HepG2 (cell line): ENCODE results near the gene ZNRF4. TPM values are rescaled to one million over a fixed set of nuclear protein-coding genes. Genes with fewer than 3 reads are reported as not detected.

ENCODE experiments used
- DNMT3B ChIP-seq: conservative IDR thresholded peaks from 2 replicates; pipeline ENCODE4 v1.6.1; 2016; ENCODE audit warnings: missing biosample characterization, control low read depth
- DPF2 ChIP-seq: sonication (generic); formaldehyde crosslinking; IDR thresholded peaks from 2 replicates; pipeline ENCODE4 v1.4.0; 2020; ENCODE audit warnings: mild to moderate bottlenecking, low read depth, missing genetic modification reagents, borderline replicate concordance
- FOXC1 ChIP-seq: sonication (generic); formaldehyde crosslinking; IDR thresholded peaks from 2 replicates; pipeline ENCODE4 v1.8.0; 2022; ENCODE audit warnings: mild to moderate bottlenecking, missing genetic modification reagents, borderline replicate concordance
- FOXO1 ChIP-seq: sonication (generic); formaldehyde crosslinking; IDR thresholded peaks from 2 replicates; pipeline ENCODE4 v1.4.0; 2020; ENCODE audit warnings: missing genetic modification reagents
- GMEB1 ChIP-seq: sonication (generic); formaldehyde crosslinking; IDR thresholded peaks from 2 replicates; pipeline ENCODE4 v1.5.1; 2020; ENCODE audit warnings: missing genetic modification reagents, mild to moderate bottlenecking, borderline replicate concordance
- HNF1B ChIP-seq: sonication (generic); formaldehyde crosslinking; IDR thresholded peaks from 2 replicates; pipeline ENCODE4 v1.5.1; 2020; ENCODE audit warnings: mild to moderate bottlenecking, moderate library complexity, missing genetic modification reagents
- HNF4G ChIP-seq, 2 experiments: sonication (generic) in 1 of 2; formaldehyde crosslinking in 1 of 2; IDR thresholded peaks; 2 replicates each; pipeline versions ENCODE4 v1.4.0 to v1.6.1; 2011 to 2020; ENCODE audit warnings: borderline replicate concordance in 2 of 2, low read depth in 2 of 2, mild to moderate bottlenecking in 2 of 2, low read length in 1 of 2, missing genetic modification reagents in 1 of 2, moderate library complexity in 1 of 2
- ISL2 ChIP-seq: sonication (generic); formaldehyde crosslinking; IDR thresholded peaks from 2 replicates; pipeline ENCODE4 v1.5.0; 2020; ENCODE audit warnings: missing genetic modification reagents
- KDM2A ChIP-seq: sonication (generic); formaldehyde crosslinking; IDR thresholded peaks from 2 replicates; pipeline ENCODE4 v1.4.0; 2020; ENCODE audit warnings: low read depth, missing genetic modification reagents, borderline replicate concordance
- POLR2A ChIP-seq, 2 experiments: IDR thresholded peaks; 2 replicates each; pipeline ENCODE4 v1.6.1; 2011; ENCODE audit warnings: low read depth in 2 of 2, low read length in 2 of 2, mild to moderate bottlenecking in 1 of 2, moderate library complexity in 1 of 2; ENCODE audit not compliant: insufficient read depth in 1 of 2
- SNAPC2 ChIP-seq: sonication (generic); formaldehyde crosslinking; IDR thresholded peaks from 2 replicates; pipeline ENCODE4 v1.8.1; 2022; ENCODE audit warnings: mild to moderate bottlenecking, missing genetic modification reagents
- TEAD2 ChIP-seq: sonication (generic); formaldehyde crosslinking; IDR thresholded peaks from 2 replicates; pipeline ENCODE4 v1.9.0; 2021; ENCODE audit warnings: missing genetic modification reagents
- ZBTB34 ChIP-seq: sonication (generic); formaldehyde crosslinking; IDR thresholded peaks from 2 replicates; pipeline ENCODE4 v1.8.0; 2022; ENCODE audit warnings: mild to moderate bottlenecking, missing genetic modification reagents
- ZNF343 ChIP-seq: sonication (generic); formaldehyde crosslinking; IDR thresholded peaks from 2 replicates; pipeline ENCODE4 v1.4.0; 2020; ENCODE audit warnings: mild to moderate bottlenecking, missing genetic modification reagents
- ZNF350 ChIP-seq: sonication (generic); formaldehyde crosslinking; IDR thresholded peaks from 2 replicates; pipeline ENCODE4 v1.4.0; 2020; ENCODE audit warnings: mild to moderate bottlenecking, low read depth, missing genetic modification reagents, borderline replicate concordance
- ZNF687 ChIP-seq: sonication (generic); formaldehyde crosslinking; IDR thresholded peaks from 2 replicates; pipeline ENCODE4 v1.5.1; 2020; ENCODE audit warnings: mild to moderate bottlenecking, missing genetic modification reagents, moderate library complexity
- ZNF772 ChIP-seq: sonication (generic); formaldehyde crosslinking; IDR thresholded peaks from 2 replicates; pipeline ENCODE4 v1.5.0; 2020; ENCODE audit warnings: mild to moderate bottlenecking, missing genetic modification reagents
- ZNF792 ChIP-seq: IDR thresholded peaks from 2 replicates; pipeline ENCODE4 v1.6.1; 2016
- polyA plus RNA-seq, 8 experiments: library from polyadenylated mRNA; depleted of rRNA in 3 of 8; stranded (reverse) in 7 of 8; unstranded in 1 of 8; fragments of >200 nt; fragmentation: Illumina TruSeq in 4 of 8; extraction: Trizol in 4 of 8; gene quantifications; 2 replicates each; pipeline versions ENCODE4 v1.2.1 to v1.2.3, GENCODE V29; 2011 to 2016; ENCODE audit warnings: low read depth in 4 of 8, missing spikeins in 1 of 8, mixed read lengths in 1 of 8; ENCODE audit not compliant: insufficient read depth in 1 of 8
- total RNA-seq, 5 experiments: library from RNA; depleted of rRNA; stranded (reverse); fragments of >200 nt; fragmentation: Illumina TruSeq; extraction: Trizol; gene quantifications; 2 replicates each; pipeline ENCODE4 v1.2.3, GENCODE V29; 2016; ENCODE audit warnings: low read depth in 1 of 5
- TF ChIP-seq, protein P1 (sequence below): sonication (generic); formaldehyde crosslinking; IDR thresholded peaks from 2 replicates; pipeline ENCODE4 v1.4.0; 2020; ENCODE audit warnings: low read depth, mild to moderate bottlenecking, missing genetic modification reagents

ZNRF4 gene
- total and polyA plus RNA-seq, 2 of the 13 experiments (the other 11 are each of a cell fraction or from before 2014, with no cell fraction given) = not detected

- TF ChIP-seq, protein P1, sequence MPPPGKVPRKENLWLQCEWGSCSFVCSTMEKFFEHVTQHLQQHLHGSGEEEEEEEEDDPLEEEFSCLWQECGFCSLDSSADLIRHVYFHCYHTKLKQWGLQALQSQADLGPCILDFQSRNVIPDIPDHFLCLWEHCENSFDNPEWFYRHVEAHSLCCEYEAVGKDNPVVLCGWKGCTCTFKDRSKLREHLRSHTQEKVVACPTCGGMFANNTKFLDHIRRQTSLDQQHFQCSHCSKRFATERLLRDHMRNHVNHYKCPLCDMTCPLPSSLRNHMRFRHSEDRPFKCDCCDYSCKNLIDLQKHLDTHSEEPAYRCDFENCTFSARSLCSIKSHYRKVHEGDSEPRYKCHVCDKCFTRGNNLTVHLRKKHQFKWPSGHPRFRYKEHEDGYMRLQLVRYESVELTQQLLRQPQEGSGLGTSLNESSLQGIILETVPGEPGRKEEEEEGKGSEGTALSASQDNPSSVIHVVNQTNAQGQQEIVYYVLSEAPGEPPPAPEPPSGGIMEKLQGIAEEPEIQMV (CRISPR knock-in tag) = no peak
- TF ChIP-seq DPF2 (peak; percentile 46; the same call in 1 of the 2 replicates), KDM2A (no peak), SNAPC2 (CRISPR knock-in tag) (0 out of 2 replicates have a peak, but pooled peaks have one; percentile 49), POLR2A (IDR thresholded peaks at IDR 0.05; ENCODE audit: insufficient read depth in 1 of 2, low read depth in 2 of 2, low read length in 2 of 2) (no peak), ISL2 (CRISPR knock-in tag) (peak; percentile 50; the same call in 1 of the 2 replicates), HNF1B (no peak; the same call in 1 of the 2 replicates), ZNF350 (CRISPR knock-in tag) (peak; percentile 30; the same call in 1 of the 2 replicates), FOXO1 (peak; percentile 59; the same call in 1 of the 2 replicates), ZNF772 (0 out of 2 replicates have a peak, but pooled peaks have one; percentile 41), ZNF792 (0 out of 2 replicates have a peak, but pooled peaks have one; percentile 51), ZNF343 (CRISPR knock-in tag) (0 out of 2 replicates have a peak, but pooled peaks have one; percentile 36), ZNF687 (CRISPR knock-in tag) (peak; percentile 39; the same call in 1 of the 2 replicates), HNF4G (IDR thresholded peaks at IDR 0.05; ENCODE audit: borderline replicate concordance, low read depth, low read length) (peak; percentile 66; the same call in 1 of the 2 replicates), HNF4G (CRISPR knock-in tag; IDR thresholded peaks at IDR 0.05; ENCODE audit: borderline replicate concordance, low read depth) (peak; percentile 55; the same call in 1 of the 2 replicates), FOXC1 (CRISPR knock-in tag) (no peak), DNMT3B (CRISPR knock-in tag) (no peak), GMEB1 (CRISPR knock-in tag) (peak; percentile 30; the same call in 1 of the 2 replicates), ZBTB34 (CRISPR knock-in tag) (no peak), TEAD2 (no peak)
Measured at GRCh38 chr19:5470264-5470671, 15.1 kb downstream of the ZNRF4 start (continued).
